ENCODE data around the gene ABCG2.

The ABCG2 gene

DNA sequence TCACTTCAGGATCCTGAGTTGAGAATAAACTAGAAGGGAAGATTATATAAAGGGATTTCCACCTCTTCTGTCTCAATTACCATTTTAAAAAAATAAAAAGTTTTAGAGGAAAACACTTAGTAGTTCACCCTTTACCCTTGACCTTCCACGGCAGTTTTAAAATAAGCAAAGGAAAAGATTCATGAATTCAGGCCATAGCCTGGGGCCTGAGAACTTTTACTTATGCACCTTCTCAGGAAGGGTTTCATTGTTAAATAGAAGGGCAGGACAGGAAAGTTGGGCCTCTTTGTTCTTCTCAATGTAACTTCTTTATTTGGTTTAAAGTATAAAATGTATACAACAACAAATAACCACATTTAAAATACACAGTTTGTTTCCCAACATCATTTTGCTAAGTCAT, 96.1 kb downstream of the ABCG2 start:
- no peak for DNase-seq

DNA sequence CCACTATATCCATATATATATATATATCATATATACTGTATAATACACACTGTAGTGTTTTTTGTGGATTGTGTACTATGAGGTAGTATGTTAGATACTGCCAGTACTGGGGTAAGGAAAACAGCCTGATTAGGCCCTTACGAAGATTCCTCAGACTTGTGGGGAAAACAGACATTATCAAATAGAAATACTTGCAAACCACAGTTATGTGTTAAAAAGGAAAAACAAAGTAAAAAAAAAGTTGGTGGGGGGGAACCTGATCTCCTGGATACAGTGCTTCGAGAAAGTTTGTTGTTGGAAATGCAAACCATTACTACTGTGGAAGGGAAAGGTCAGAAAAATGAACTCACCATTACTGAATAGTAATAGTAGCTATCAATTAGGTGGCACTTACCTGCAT, 98.0 kb downstream of the ABCG2 start:
- DNase-seq: no peak

DNA sequence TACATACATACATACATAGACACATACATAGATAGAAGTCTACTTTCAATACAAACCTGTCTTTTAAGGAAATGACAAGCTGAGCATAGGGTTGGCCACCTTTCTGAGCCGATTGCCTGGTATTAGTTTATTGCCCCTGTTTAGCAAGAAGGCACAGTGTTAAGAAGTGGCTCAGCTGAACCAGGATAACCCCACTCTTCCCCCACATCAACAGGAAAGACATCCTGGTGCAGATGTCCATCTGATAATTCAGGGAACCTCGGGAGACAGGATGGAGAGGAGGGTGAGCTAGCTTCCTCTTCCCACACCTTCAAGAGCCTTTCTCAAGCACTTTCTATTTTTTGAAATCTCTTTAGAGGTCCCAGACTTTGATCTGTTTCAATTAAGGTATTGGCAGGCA, 98.7 kb downstream of the ABCG2 start:
- DNase-seq: no peak

DNA sequence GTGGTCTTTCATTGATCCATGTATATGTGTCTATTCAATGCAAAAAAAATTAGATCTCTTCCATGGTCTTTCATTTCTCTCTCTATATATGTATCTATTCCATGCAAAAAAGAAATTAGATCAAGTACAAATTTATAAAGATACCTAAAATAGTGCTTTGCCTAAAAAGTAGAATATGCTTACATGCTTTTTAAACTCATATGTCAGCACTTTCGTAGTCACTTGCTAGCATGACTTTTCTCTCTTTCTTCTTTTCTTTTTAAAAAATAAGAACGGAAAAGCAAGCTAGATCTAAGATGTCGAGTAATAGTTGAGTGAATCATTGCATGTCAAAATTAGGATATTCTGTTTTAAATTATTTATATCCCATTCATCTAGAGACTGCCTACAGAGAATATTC, 100.1 kb downstream of the ABCG2 start:
- DNase-seq: no peak

DNA sequence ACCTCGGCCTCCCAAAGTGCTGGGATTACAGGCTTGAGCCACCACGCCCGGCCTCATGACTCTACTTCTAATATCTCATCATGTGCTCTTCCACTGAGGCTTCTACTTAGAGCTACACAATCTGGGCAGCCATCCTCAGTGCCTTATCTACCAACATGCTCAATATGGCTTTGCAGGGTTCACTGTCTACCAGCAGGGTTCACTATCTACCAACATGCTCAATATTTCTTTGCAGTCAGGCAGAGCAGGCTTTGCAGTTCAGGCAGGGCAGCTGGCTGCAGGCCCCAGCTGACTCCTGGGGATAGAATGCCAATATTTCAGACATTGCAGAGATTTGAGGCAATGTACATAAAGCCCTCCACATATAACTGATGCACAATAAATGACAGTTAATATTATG, 103.5 kb downstream of the ABCG2 start:
- DNase-seq: no peak

DNA sequence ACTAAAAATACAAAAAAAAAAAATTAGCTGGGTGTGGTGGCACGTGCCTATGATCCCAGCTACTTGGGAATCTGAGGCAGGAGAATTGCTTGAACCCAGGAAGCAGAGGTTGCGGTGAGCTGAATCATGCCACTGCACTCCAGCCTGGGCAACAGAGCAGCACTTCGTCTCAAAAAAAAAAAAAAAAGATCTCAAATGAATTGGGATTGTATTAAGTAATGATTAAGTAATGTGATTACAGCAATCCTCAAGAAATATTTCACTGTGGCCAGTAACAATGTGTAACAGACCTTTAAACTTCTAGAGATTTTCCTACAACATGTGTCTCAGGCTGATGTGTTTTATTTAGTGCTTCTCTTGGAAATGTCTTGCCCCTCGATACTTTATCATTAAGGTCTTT, 104.2 kb downstream of the ABCG2 start:
- DNase-seq: no peak

DNA sequence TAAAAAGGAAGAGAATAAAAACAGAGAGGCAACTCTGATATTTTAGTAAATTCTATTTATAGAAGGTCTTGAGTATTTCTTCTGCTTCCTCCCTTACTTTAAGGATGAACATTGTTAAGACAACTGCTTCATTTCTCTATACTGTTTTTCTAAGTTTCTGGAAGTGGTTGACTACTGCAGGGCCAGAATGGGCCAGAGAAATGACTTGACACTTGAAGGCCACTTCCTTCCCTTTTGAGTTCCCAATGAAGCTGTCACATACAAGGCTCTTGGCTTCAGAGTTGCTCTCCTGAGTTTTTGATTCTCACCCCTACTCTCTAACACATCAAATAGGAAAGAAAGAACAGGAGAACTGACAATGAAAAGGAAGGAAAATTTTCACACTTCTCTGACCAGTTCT, 113.4 kb downstream of the ABCG2 start:
- no peak for DNase-seq

DNA sequence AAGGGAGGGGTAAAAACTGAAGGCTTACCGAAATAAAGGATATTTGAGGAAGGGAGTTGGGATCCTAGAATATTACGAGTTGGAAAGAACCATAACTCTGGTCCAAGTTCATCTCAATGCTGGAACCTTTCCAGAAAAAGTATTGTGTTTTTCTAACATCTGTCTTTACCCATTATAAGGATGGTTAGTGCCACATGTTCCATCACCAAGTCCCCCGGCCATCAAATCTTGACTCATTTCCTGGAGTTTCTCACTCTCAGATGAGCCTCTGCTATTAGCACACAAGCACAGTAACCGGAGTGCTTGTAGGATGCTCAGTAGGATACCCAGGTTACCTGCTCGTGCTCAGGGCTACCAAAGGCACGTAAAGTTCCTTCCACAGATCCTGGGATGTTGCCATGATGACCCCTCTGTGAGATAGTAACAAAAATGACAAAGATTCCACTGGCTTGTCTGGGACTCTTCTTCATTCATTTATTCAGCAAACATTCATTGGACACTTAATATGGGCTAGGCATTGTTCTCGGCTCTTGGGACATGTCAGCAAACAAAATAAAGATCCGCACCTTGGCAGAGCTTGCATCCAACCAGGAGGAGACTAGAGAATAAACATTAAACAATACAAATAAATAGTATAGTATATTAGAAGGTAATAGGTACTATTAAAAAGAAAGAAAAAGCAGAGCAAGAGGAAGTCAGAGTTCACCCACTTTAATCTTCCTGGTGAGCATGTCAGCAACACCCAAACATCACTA, 114.7 kb downstream of the ABCG2 start:
- DNase-seq: no peak

DNA sequence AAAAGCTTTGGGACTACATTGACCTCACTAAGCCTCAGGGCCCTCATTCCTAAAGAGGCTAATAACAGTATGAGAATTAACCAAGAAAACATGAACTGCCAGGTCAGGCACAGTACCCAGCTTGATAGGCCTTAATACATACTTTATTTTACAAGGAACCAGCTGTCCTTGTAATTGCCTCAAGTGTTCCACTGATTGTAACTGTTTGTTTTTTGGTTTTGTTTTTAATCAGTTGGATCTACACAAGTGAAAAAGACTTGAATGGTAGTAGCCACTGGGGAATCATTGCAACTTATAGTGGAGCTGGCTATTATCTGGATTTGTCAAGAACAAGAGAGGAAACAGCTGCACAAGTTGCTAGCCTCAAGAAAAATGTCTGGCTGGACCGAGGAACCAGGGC, 115.4 kb downstream of the ABCG2 start:
- no peak for DNase-seq

DNA sequence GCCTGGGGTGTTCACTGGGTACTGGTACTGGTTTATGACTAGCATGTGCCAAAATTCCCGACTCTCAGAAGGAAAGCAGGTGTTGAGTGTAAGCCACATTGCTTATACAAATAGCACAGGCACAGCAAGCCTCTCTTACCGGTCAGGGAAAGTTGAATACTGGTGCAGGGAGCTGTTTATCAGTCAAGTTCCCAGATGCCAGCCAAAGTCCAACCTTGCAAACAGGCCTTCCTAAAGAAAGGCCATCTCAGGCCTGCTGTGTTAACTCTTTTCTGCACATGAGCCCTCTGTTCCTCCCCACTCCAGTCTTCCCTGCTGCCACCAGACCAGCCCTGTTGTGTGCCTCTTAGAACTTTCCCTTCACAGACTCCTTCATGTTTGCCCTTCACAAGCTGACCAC, 116.8 kb downstream of the ABCG2 start:
- no peak for DNase-seq

DNA sequence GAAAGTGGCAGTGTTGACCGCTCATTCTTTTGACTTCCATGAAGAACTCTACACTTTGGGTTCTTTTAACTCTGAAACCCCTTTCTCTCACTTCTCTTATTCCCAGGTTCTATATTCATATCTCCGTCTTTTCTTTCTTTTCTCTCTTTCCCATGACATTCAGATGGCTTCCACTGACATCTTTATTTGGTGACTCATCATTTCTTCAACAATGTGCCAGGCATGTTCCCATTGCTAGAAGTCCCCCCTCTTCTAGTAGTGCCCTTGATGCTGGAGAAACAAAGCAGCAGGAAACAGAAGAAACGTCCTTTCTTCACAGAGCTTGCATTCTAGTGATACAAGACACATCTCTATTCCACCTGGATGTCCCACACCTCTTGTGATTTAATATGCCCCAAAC, 117.7 kb downstream of the ABCG2 start:
- no peak for DNase-seq
